Liver (tissue), 9 donors: ENCODE results near the gene ABHD17A. TPM values are rescaled to one million over a fixed set of nuclear protein-coding genes. Genes with fewer than 3 reads are reported as not detected.

Source experiments
- DNase-seq: peaks from one replicate; pipeline ENCODE4 v3.0.0-alpha.2; 2017; ENCODE audit warnings: low spot score
- H3K27ac ChIP-seq, 2 donors: one replicate each; pipeline ENCODE4 v1.7.0; 2013; ENCODE audit warnings: inconsistent platforms in 2 of 2, low read length in 2 of 2, control low read depth in 1 of 2, low read depth in 1 of 2, mild to moderate bottlenecking in 1 of 2
- H3K27me3 ChIP-seq, 4 donors: one replicate each; pipeline versions ENCODE4 v1.6.1 to v1.7.0; 2013; ENCODE audit warnings: low read length in 3 of 4, inconsistent platforms in 1 of 4, mild to moderate bottlenecking in 1 of 4, moderate library complexity in 1 of 4; ENCODE audit not compliant: control insufficient read depth in 4 of 4, insufficient read depth in 4 of 4
- H3K36me3 ChIP-seq, 4 donors: one replicate each; pipeline versions ENCODE4 v1.6.1 to v1.7.0; 2013; ENCODE audit warnings: low read length in 3 of 4, mild to moderate bottlenecking in 3 of 4, low read depth in 1 of 4, moderate library complexity in 1 of 4; ENCODE audit not compliant: control insufficient read depth in 4 of 4, insufficient read depth in 3 of 4
- H3K4me1 ChIP-seq, 4 donors: one replicate each; pipeline versions ENCODE4 v1.6.1 to v1.7.0; 2013; ENCODE audit warnings: low read length in 3 of 4, mild to moderate bottlenecking in 3 of 4, moderate library complexity in 1 of 4; ENCODE audit not compliant: control insufficient read depth in 4 of 4, insufficient read depth in 4 of 4
- H3K4me3 ChIP-seq, 3 donors: one replicate each; pipeline versions ENCODE4 v1.6.1 to v1.7.0; 2013; ENCODE audit warnings: low read length in 3 of 3, control low read depth in 1 of 3, low read depth in 1 of 3, mild to moderate bottlenecking in 1 of 3
- H3K9ac ChIP-seq, 2 donors: one replicate each; pipeline ENCODE4 v1.7.0; 2013; ENCODE audit warnings: low read length in 2 of 2, mild to moderate bottlenecking in 2 of 2, moderate library complexity in 2 of 2, control low read depth in 1 of 2, low read depth in 1 of 2
- H3K9me3 ChIP-seq, 4 donors: one replicate each; pipeline versions ENCODE4 v1.6.1 to v1.7.0; 2013; ENCODE audit warnings: low read length in 3 of 4; ENCODE audit not compliant: control insufficient read depth in 4 of 4
- ATF3 ChIP-seq: IDR thresholded peaks from 2 replicates; pipeline ENCODE4 v1.6.1; 2016; ENCODE audit warnings: antibody characterized with exemption
- CTCF ChIP-seq: fragments of 150-350 bp; IDR thresholded peaks from 2 replicates; pipeline ENCODE4 v1.5.1; 2017; ENCODE audit warnings: improper control_type of control experiment, low read depth, low read length; ENCODE audit not compliant: missing input control
- EGR1 ChIP-seq, 2 donors: IDR thresholded peaks; 2 replicates each; pipeline ENCODE4 v1.6.1; 2016 to 2018; ENCODE audit warnings: antibody characterized with exemption in 2 of 2, low read depth in 2 of 2
- FOXA1 ChIP-seq: IDR thresholded peaks from 2 replicates; pipeline ENCODE4 v1.6.1; 2016; ENCODE audit warnings: antibody characterized with exemption
- FOXA2 ChIP-seq: IDR thresholded peaks from 2 replicates; pipeline ENCODE4 v1.6.1; 2016; ENCODE audit warnings: antibody characterized with exemption
- GABPA ChIP-seq, 2 donors: IDR thresholded peaks in 1 of 2; conservative IDR thresholded peaks in 1 of 2; 2 replicates each; pipeline ENCODE4 v1.6.1; 2016; ENCODE audit warnings: antibody characterized with exemption in 2 of 2, mild to moderate bottlenecking in 1 of 2, moderate library complexity in 1 of 2
- JUND ChIP-seq, 2 donors: IDR thresholded peaks; 2 replicates each; pipeline ENCODE4 v1.6.1; 2016; ENCODE audit warnings: antibody characterized with exemption in 2 of 2
- REST ChIP-seq: IDR thresholded peaks from 2 replicates; pipeline ENCODE4 v1.6.1; 2016; ENCODE audit warnings: antibody characterized with exemption, mild to moderate bottlenecking
- RXRA ChIP-seq, 2 donors: IDR thresholded peaks; 2 replicates each; pipeline ENCODE4 v1.6.1; 2017 to 2018; ENCODE audit warnings: antibody characterized with exemption in 2 of 2, mild to moderate bottlenecking in 1 of 2
- SP1 ChIP-seq: IDR thresholded peaks from 2 replicates; pipeline ENCODE4 v1.6.1; 2018; ENCODE audit warnings: antibody characterized with exemption, mild to moderate bottlenecking
- TAF1 ChIP-seq: conservative IDR thresholded peaks from 2 replicates; pipeline ENCODE4 v1.6.1; 2016; ENCODE audit warnings: antibody characterized with exemption, mild to moderate bottlenecking
- YY1 ChIP-seq: IDR thresholded peaks from 2 replicates; pipeline ENCODE4 v1.6.1; 2016; ENCODE audit warnings: antibody characterized with exemption, mild to moderate bottlenecking
- WGBS: extraction: QIAGEN DNeasy Blood & Tissue Kit; methylation state at CpG from one replicate; pipeline ENCODE4 v1.1.7; 2013; 5-methylcytosine and 5-hydroxymethylcytosine counted together
- polyA plus RNA-seq, 2 donors: library from polyadenylated mRNA; stranded (reverse) in 1 of 2; unstranded in 1 of 2; fragments of 200-250 nt in 1 of 2; fragments of >200 nt in 1 of 2; fragmentation: Nextera tagmentation in 1 of 2; extraction: Ambion mirVana in 1 of 2; gene quantifications; one replicate each; pipeline versions ENCODE4 v1.2.1 to v1.2.3, GENCODE V29; 2013 to 2015
- total RNA-seq, 2 donors: library from RNA; depleted of rRNA; stranded (reverse); fragments of >200 nt; gene quantifications; one replicate each; pipeline ENCODE4 v1.2.3, GENCODE V29; 2014
- TF ChIP-seq, protein P1 (sequence below): IDR thresholded peaks from 2 replicates; pipeline ENCODE4 v1.6.1; 2016; ENCODE audit warnings: antibody characterized with exemption
- donor health status: healthy.
- donor health status: healthy.
- donor health status: healthy.
- donor health status: healthy.
- donor health status: healthy.

The ABHD17A gene
- total and polyA plus RNA-seq, 4 donors = 8.1 to 30.2 (median 27.0) TPM

GRCh38 chr19:1847684-1848398, 37.5 kb downstream of the ABHD17A start:
- H3K9me3 ChIP-seq = no peaks in the 10 kb centered on the region
- under 1% methylated on average over 72 of the region's 72 CpGs for WGBS
- peak overlapping the region; percentile 99 to 100 for H3K27ac ChIP-seq
- peak overlapping the region; percentile 94 to 99 (median 99) for H3K4me3 ChIP-seq
- TF ChIP-seq FOXA2 = no peak
- no peak for TF ChIP-seq JUND (IDR thresholded peaks at IDR 0.05)
- no peak for TF ChIP-seq TAF1
- peak; percentile 9 for TF ChIP-seq YY1
- TF ChIP-seq EGR1 (IDR thresholded peaks at IDR 0.05; ENCODE audit: low read depth in 2 of 2) = peak in 1 of 2 donors; percentile 24
- peak; percentile 7 for TF ChIP-seq SP1
- H3K9ac ChIP-seq = peak overlapping the region; percentile 68 to 93
- no peaks in the 10 kb centered on the region for H3K27me3 ChIP-seq
- peak; percentile 58 for DNase-seq
- H3K4me1 ChIP-seq = peaks cover 7 to 50% (median 42%) of the 10 kb centered on the region in 4 donors
- no peaks in the 10 kb centered on the region for H3K36me3 ChIP-seq

DNA sequence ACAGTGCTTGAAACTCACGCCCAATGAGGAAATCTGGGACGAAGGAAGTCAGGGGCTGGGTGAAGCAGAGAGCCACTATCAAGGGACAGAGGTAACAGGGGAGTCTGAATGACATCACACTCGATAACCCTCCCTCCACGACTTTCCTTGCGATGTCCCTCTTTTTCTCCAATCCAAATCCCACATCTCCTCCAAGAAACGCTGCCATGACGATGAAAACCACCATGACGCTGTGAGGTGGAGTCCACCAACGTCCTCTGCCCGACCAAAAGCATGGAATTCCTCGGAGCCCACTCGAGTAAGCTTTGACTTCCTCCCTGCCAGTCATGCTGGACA, 38.0 kb downstream of the ABHD17A start:
- no peaks in the 10 kb centered on the region for H3K36me3 ChIP-seq
- H3K4me3 ChIP-seq = peak overlapping the region; percentile 94 to 99 (median 99)
- no peak for DNase-seq
- peak overlapping the region; percentile 99 to 100 for H3K27ac ChIP-seq
- peak overlapping the region; percentile 68 to 93 for H3K9ac ChIP-seq
- H3K27me3 ChIP-seq = no peaks in the 10 kb centered on the region
- no peaks in the 10 kb centered on the region for H3K9me3 ChIP-seq
- H3K4me1 ChIP-seq = peaks cover 7 to 53% (median 45%) of the 10 kb centered on the region in 4 donors
- 5% methylated on average over 12 of the region's 12 CpGs for whole genome bisulfite sequencing
- peak; percentile 4 for TF ChIP-seq YY1
- no peak for TF ChIP-seq JUND (IDR thresholded peaks at IDR 0.05)

DNA sequence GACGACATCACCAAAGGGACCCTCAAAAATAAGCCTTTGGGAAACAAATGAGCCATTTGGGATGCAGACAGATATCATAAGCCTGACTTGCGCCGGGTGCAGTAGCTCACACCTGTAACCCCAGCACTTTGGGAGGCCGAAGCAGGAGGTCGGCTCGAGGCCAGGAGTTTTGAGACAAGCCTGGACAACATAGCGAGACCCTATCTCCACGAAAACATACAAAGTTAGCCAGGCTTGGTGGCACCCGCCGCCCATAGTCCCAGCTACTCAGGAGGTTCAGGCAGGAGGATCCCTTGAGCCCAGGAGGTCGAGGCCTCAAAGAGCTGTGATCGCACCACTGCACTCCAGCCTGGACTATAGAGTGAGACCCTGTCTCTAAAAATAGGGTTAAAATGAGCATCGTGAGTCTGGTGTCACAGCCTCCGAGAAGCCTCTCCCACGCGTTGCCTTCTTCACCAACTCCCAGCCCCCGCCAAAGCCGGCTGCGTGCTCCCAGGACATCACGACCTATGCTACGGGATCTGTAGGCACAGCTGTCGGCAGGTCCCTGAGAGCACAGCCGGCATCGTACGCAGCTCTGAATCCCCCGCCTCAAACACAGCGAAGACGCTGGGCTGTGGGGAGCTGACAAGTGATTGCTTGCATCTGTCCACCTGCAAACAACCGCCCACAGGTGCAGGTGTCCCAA, 38.6 kb downstream of the ABHD17A start:
- Histone ChIP-seq H3K36me3 (no peaks in the 10 kb centered on the region), H3K27ac (no peak overlapping the region), H3K9ac (peak overlapping the region; percentile 68 to 93), H3K9me3 (no peaks in the 10 kb centered on the region), H3K27me3 (no peaks in the 10 kb centered on the region), H3K4me3 (peak overlapping the region; percentile 94 to 99 (median 99)), H3K4me1 (peaks cover 7 to 58% (median 47%) of the 10 kb centered on the region in 4 donors)
- DNase-seq = no peak
- TF ChIP-seq RXRA (IDR thresholded peaks at IDR 0.05) (no peak), FOXA1 (no peak), GABPA (IDR thresholded peaks at IDR 0.05 in 1 of 2, conservative IDR thresholded peaks at IDR 0.05 in 1 of 2) (no peak), TAF1 (no peak), ATF3 (no peak), YY1 (no peak), CTCF (no peak), SP1 (no peak), REST (no peak)
- TF ChIP-seq, protein P1, sequence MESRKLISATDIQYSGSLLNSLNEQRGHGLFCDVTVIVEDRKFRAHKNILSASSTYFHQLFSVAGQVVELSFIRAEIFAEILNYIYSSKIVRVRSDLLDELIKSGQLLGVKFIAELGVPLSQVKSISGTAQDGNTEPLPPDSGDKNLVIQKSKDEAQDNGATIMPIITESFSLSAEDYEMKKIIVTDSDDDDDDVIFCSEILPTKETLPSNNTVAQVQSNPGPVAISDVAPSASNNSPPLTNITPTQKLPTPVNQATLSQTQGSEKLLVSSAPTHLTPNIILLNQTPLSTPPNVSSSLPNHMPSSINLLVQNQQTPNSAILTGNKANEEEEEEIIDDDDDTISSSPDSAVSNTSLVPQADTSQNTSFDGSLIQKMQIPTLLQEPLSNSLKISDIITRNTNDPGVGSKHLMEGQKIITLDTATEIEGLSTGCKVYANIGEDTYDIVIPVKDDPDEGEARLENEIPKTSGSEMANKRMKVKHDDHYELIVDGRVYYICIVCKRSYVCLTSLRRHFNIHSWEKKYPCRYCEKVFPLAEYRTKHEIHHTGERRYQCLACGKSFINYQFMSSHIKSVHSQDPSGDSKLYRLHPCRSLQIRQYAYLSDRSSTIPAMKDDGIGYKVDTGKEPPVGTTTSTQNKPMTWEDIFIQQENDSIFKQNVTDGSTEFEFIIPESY = no peak
- 76% methylated on average over 29 of the region's 29 CpGs for WGBS
